Gastroesophageal sphincter (tissue), 4 donors: ENCODE data around the gene TRMT61A. TPM values are rescaled to one million over a fixed set of nuclear protein-coding genes. Genes with fewer than 3 reads are reported as not detected.

Source experiments
- ATAC-seq: fragments of 150-250 bp; one replicate; pipeline ENCODE4 v1.9.1; 2016; ENCODE audit warnings: mild to moderate bottlenecking, moderate library complexity
- H3K27ac ChIP-seq, 4 donors: fragments of 200-600 bp; sonication (generic) in 3 of 4; 1 replicate in 3 of 4; 2 replicates in 1 of 4; pipeline ENCODE4 v1.5.1; 2016 to 2019
- H3K27me3 ChIP-seq: fragments of 200-600 bp; sonication (generic); one replicate; pipeline ENCODE4 v1.5.1; 2019
- H3K36me3 ChIP-seq, 2 donors: fragments of 200-600 bp; sonication (generic); one replicate each; pipeline ENCODE4 v1.5.1; 2019; ENCODE audit warnings: control low read depth in 1 of 2
- H3K4me1 ChIP-seq, 3 donors: fragments of 200-600 bp; sonication (generic); 1 replicate in 2 of 3; 2 replicates in 1 of 3; pipeline ENCODE4 v1.5.1; 2016 to 2019; ENCODE audit warnings: control low read depth in 2 of 3
- H3K4me3 ChIP-seq, 2 donors: fragments of 200-600 bp; sonication (generic); one replicate each; pipeline ENCODE4 v1.5.1; 2019; ENCODE audit warnings: mild to moderate bottlenecking in 1 of 2, moderate library complexity in 1 of 2
- H3K9me3 ChIP-seq, 3 donors: fragments of 200-600 bp; sonication (generic); one replicate each; pipeline ENCODE4 v1.5.1; 2017 to 2019; ENCODE audit warnings: control low read depth in 2 of 3
- EP300 ChIP-seq: sonication (generic); formaldehyde crosslinking; IDR thresholded peaks from one replicate; pipeline ENCODE4 v1.6.1; 2017; ENCODE audit warnings: antibody characterized with exemption, mild to moderate bottlenecking
- POLR2A ChIP-seq, 2 donors: fragments of 450-650 bp; IDR thresholded peaks; one replicate each; pipeline ENCODE4 v1.6.1; 2017; ENCODE audit warnings: antibody characterized with exemption in 2 of 2, mild to moderate bottlenecking in 2 of 2, moderate library complexity in 1 of 2
- POLR2AphosphoS5 ChIP-seq: sonication (generic); formaldehyde crosslinking; IDR thresholded peaks from one replicate; pipeline ENCODE4 v1.6.1; 2017; ENCODE audit warnings: antibody characterized with exemption
- WGBS, 2 donors: methylation state at CpG; one replicate each; pipeline ENCODE4 v1.1.5; 2018; ENCODE audit warnings: low coverage in 1 of 2; 5-methylcytosine and 5-hydroxymethylcytosine counted together
- total RNA-seq, 4 donors: library from RNA; depleted of rRNA; stranded (reverse); fragments of >200 nt; gene quantifications; one replicate each; pipeline ENCODE4 v1.1.0, GENCODE V29; 2016
- TF ChIP-seq, protein P1 (sequence below), 4 experiments: fragments of 200-600 bp in 2 of 4; fragments of 450-650 bp in 2 of 4; sonication (generic) in 1 of 4; IDR thresholded peaks; one replicate each; pipeline ENCODE4 v1.5.1; 2017 to 2019; ENCODE audit warnings: antibody characterized with exemption in 4 of 4, mild to moderate bottlenecking in 2 of 4, moderate library complexity in 2 of 4

The TRMT61A gene
- total RNA-seq, 4 donors from 2014 or later = 22.5 to 45.2 (median 30.9) TPM

DNA sequence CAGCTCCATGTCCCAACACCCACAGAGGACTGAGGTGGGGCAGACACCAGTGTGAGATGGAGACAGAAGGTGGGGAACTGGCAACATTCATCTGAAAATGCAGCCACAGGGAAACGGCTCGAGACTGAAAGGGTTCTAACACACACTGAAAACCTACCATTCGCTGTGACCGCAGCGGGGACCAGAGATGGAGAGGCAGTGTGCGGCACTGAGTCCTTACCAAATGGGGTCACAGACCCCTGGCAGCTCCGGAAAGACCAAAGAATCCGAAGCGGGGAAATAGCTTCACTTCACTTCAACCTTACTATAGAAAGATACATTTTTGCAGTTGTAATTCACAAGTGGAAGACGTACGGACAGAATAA is 23.8 kb downstream of the TRMT61A start:
- ATAC-seq = no peak
- H3K27me3 ChIP-seq = no peaks in the 10 kb centered on the region
- TF ChIP-seq EP300 = no peak
- TF ChIP-seq, protein P1, sequence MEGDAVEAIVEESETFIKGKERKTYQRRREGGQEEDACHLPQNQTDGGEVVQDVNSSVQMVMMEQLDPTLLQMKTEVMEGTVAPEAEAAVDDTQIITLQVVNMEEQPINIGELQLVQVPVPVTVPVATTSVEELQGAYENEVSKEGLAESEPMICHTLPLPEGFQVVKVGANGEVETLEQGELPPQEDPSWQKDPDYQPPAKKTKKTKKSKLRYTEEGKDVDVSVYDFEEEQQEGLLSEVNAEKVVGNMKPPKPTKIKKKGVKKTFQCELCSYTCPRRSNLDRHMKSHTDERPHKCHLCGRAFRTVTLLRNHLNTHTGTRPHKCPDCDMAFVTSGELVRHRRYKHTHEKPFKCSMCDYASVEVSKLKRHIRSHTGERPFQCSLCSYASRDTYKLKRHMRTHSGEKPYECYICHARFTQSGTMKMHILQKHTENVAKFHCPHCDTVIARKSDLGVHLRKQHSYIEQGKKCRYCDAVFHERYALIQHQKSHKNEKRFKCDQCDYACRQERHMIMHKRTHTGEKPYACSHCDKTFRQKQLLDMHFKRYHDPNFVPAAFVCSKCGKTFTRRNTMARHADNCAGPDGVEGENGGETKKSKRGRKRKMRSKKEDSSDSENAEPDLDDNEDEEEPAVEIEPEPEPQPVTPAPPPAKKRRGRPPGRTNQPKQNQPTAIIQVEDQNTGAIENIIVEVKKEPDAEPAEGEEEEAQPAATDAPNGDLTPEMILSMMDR (IDR thresholded peaks at IDR 0.05) = no peak
- no peak for TF ChIP-seq POLR2AphosphoS5
- no peak for TF ChIP-seq POLR2A (IDR thresholded peaks at IDR 0.05)
- peak overlapping the region; percentile 92 to 99 (median 97) for H3K27ac ChIP-seq
- H3K4me1 ChIP-seq = peaks cover 3 to 97% (median 60%) of the 10 kb centered on the region in 3 donors
- 77 to 90% methylated on average over 11 of the region's 11 CpGs for WGBS, 2 donors
- H3K9me3 ChIP-seq = no peaks in the 10 kb centered on the region
- no peak overlapping the region for H3K4me3 ChIP-seq
- H3K36me3 ChIP-seq = peaks cover 0 to 3% of the 10 kb centered on the region in 2 donors

DNA sequence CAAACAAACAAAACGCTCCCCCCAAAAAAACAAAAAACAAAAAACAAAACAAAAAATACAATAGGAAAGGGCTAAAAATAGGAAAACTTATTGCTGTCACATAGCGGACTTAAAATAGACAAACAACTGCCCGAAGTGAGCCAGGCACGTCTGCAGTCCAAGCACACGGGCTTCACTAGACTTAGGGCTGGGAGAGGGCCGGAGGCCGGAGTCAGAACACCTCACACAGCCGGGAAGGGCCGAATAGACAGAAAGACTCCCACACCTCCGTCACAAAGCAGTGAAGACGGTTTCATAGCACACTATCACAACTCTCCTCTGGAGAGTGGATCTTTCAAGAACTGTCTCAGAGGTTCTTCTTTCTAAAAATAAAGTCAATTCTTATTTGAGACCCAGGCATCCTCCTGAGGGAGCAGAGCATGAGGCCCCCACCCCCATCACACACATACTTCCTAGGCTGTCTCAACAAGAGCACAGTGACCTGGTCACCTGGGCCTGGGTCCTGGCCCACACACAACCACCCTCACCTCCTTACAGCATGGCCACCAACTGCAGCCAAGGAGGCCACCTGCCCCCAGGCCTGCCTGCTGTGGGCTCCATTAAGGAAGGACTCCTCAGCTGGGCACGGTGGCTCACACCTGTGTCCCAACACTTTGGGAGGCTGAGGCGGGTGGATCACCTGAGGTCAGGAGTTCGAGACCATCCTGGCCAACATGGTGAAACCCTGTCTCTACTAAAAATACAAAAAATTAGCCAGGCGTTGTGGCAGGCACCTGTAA is 26.8 kb downstream of the TRMT61A start:
- peaks cover 6 to 97% (median 49%) of the 10 kb centered on the region in 3 donors for H3K4me1 ChIP-seq
- no peak for ATAC-seq

DNA sequence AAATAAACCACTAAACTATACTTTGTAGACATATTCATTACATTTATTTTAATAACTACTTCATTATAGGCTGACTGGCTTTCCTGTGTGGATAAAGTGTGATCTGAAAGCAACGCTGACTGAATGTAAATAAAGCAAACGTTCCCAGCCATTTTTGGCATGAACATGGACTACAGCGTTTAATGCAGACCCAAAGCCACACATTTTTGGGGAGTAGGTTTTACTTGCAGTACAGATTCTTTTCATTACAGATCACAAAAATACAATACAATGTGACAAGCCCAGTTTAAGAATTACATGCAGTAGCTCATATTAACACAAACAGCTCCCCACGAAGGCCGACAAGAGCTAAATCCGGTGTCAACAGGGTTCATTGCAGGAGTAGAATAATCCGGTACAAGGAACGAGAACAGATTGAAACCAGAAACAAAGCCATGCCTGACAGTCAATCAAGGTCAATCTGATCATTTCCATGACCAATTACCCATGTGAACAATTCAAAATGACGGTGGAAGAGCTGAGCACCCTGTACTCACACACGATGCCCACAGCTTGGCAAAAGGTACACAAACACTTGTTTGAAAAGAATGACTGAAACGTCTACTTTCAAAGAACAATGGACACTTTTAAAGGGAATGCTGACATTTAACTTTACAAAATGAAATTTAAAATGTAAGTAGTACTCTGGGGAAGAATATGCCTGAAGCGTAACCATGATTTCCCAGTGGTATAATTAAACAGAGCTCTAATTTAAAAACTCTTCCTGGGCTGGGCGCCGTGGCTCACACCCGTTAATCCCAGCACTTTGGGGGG is 28.2 kb downstream of the TRMT61A start:
- WGBS, 2 donors = 31 to 34% methylated on average over 15 of the region's 15 CpGs
- peaks cover 0 to 20% of the 10 kb centered on the region in 2 donors for H3K36me3 ChIP-seq
- no peak for ATAC-seq
- H3K27me3 ChIP-seq = no peaks in the 10 kb centered on the region
- no peaks in the 10 kb centered on the region for H3K9me3 ChIP-seq
- H3K4me3 ChIP-seq = no peak overlapping the region
- H3K27ac ChIP-seq = peak overlapping the region; percentile 72 to 96 (median 88)
- TF ChIP-seq, protein P1 (IDR thresholded peaks at IDR 0.05) = no peak
- TF ChIP-seq POLR2AphosphoS5 (no peak), EP300 (no peak), POLR2A (IDR thresholded peaks at IDR 0.05) (no peak)
- H3K4me1 ChIP-seq = peaks cover 12 to 94% (median 48%) of the 10 kb centered on the region in 3 donors

More for the DNA sequence above, 26.8 kb downstream of the TRMT61A start:
- Histone ChIP-seq H3K27me3 (no peaks in the 10 kb centered on the region), H3K9me3 (no peaks in the 10 kb centered on the region), H3K27ac (peak overlapping the region; percentile 11 to 99 (median 94)), H3K36me3 (peaks cover 0 to 20% of the 10 kb centered on the region in 2 donors), H3K4me3 (no peak overlapping the region)
- TF ChIP-seq, protein P1 (IDR thresholded peaks at IDR 0.05) = no peak
- no peak for TF ChIP-seq POLR2AphosphoS5
- TF ChIP-seq POLR2A (IDR thresholded peaks at IDR 0.05) = no peak
- TF ChIP-seq EP300 = no peak
- 40 to 44% methylated on average over 11 to 12 of the region's 15 CpGs for WGBS, 2 donors

DNA sequence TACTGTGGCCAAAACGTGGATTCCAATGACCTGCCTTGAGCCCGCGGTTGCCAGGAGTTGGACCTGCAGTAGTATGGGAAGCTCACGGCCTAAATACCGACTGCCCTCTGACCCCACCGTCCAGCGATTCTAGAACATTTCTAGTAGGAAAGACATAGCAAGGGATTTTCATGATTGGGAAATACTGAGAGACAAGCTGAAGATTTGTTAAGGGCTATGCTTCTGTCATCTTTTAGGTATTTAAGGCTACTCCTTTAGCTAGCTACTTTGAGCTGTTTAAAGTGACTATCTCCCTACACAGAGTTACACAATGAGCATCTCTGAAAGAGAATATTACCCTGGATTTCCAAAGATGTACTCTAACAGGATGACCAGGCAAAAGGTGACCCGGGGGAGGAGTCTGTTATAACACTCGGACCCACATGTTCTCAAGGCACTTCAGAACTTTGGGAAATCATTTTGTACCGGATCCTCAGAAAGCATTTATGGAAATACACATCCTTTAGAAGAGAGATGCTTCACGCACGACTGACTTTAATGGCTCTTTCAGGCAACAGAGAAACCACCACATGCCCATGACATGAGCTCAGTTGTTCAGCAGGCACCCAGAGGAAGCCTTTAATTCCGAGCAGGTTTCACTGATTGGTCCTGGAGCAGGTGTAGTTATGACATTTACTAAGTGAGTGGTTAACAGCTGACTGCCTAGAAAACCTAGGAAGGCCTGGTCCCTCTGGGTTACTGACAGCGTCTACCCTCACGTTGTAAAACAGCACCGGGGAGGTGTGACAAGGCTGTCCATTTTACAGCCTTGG is 29.3 kb downstream of the TRMT61A start:
- Histone ChIP-seq H3K4me3 (no peak overlapping the region), H3K27me3 (no peaks in the 10 kb centered on the region), H3K36me3 (peaks cover 0 to 20% of the 10 kb centered on the region in 2 donors), H3K27ac (peak overlapping the region; percentile 72 to 96 (median 88)), H3K4me1 (peaks cover 9 to 84% (median 39%) of the 10 kb centered on the region in 3 donors), H3K9me3 (no peaks in the 10 kb centered on the region)
- WGBS, 2 donors = 67 to 73% methylated on average over 13 to 15 of the region's 16 CpGs
- TF ChIP-seq, protein P1 (IDR thresholded peaks at IDR 0.05) = no peak
- peak; percentile 59 for TF ChIP-seq POLR2AphosphoS5
- ATAC-seq = peak; percentile 74
